ENCODE data around the gene FHIT. TPM values are rescaled to one million over a fixed set of nuclear protein-coding genes. Genes with fewer than 3 reads are reported as not detected.

The FHIT gene
- total RNA-seq, 4 donors from 2014 or later: 4.6 to 6.1 (median 5.7) TPM

- no peaks in the 10 kb centered on the region for H3K4me1 ChIP-seq
- WGBS: 86% methylated on average over 6 of the region's 6 CpGs
- intact Hi-C loops (cut with DNase I): no loop called here
Measured at GRCh38 chr3:59786374-59786773, 1464.9 kb downstream of the FHIT start.

GRCh38 chr3:59784164-59784563 is 1467.1 kb downstream of the FHIT start:
- Histone ChIP-seq H3K36me3 (no peaks in the 10 kb centered on the region), H3K27ac (replicated peaks in 1 of 4) (no peak overlapping the region), H3K9me3 (no peaks in the 10 kb centered on the region), H3K4me1 (no peaks in the 10 kb centered on the region), H3K4me3 (no peak overlapping the region), H3K27me3 (no peaks in the 10 kb centered on the region)
- no peak for DNase-seq (ENCODE audit: extremely low spot score)
- WGBS: 94% methylated on average over 1 of the region's 1 CpG
- no peak for TF ChIP-seq POLR2AphosphoS5 (IDR thresholded peaks at IDR 0.05)
- no peak for TF ChIP-seq POLR2A (IDR thresholded peaks at IDR 0.05; ENCODE audit: low read depth)
- TF ChIP-seq CTCF (IDR thresholded peaks at IDR 0.05): no peak
- TF ChIP-seq EP300 (IDR thresholded peaks at IDR 0.05): no peak
- intact Hi-C loops (cut with DNase I): no loop called here

More at GRCh38 chr3:59786374-59786773, 1464.9 kb downstream of the FHIT start:
- H3K27ac ChIP-seq (replicated peaks in 1 of 4): no peak overlapping the region
- no peaks in the 10 kb centered on the region for H3K27me3 ChIP-seq
- DNase-seq (ENCODE audit: extremely low spot score): no peak
- no peaks in the 10 kb centered on the region for H3K36me3 ChIP-seq
- no peak overlapping the region for H3K4me3 ChIP-seq
- H3K9me3 ChIP-seq: no peaks in the 10 kb centered on the region
- no peak for TF ChIP-seq POLR2A (IDR thresholded peaks at IDR 0.05; ENCODE audit: low read depth)
- no peak for TF ChIP-seq EP300 (IDR thresholded peaks at IDR 0.05)
- TF ChIP-seq CTCF (IDR thresholded peaks at IDR 0.05): no peak
- TF ChIP-seq POLR2AphosphoS5 (IDR thresholded peaks at IDR 0.05): no peak

- intact Hi-C loops (cut with DNase I): no loop called here
- H3K9me3 ChIP-seq: no peaks in the 10 kb centered on the region
- H3K4me1 ChIP-seq: no peaks in the 10 kb centered on the region
- H3K27me3 ChIP-seq: no peaks in the 10 kb centered on the region
- no peak for DNase-seq (ENCODE audit: extremely low spot score)
- H3K36me3 ChIP-seq: no peaks in the 10 kb centered on the region
- WGBS: 79% methylated on average over 3 of the region's 3 CpGs
- H3K27ac ChIP-seq (replicated peaks in 1 of 4): no peak overlapping the region
- TF ChIP-seq POLR2A (IDR thresholded peaks at IDR 0.05; ENCODE audit: low read depth) (no peak), EP300 (IDR thresholded peaks at IDR 0.05) (no peak), CTCF (IDR thresholded peaks at IDR 0.05) (no peak), POLR2AphosphoS5 (IDR thresholded peaks at IDR 0.05) (no peak)
- H3K4me3 ChIP-seq: no peak overlapping the region
Measured at GRCh38 chr3:59783468-59783988, 1467.7 kb downstream of the FHIT start.

GRCh38 chr3:59782664-59783063 is 1468.6 kb downstream of the FHIT start:
- H3K9me3 ChIP-seq: no peaks in the 10 kb centered on the region
- H3K27me3 ChIP-seq: no peaks in the 10 kb centered on the region
- no peak for TF ChIP-seq POLR2AphosphoS5 (IDR thresholded peaks at IDR 0.05)
- no peak for TF ChIP-seq EP300 (IDR thresholded peaks at IDR 0.05)
- no peak for TF ChIP-seq POLR2A (IDR thresholded peaks at IDR 0.05; ENCODE audit: low read depth)
- no peak for TF ChIP-seq CTCF (IDR thresholded peaks at IDR 0.05)
- no peak overlapping the region for H3K27ac ChIP-seq (replicated peaks in 1 of 4)
- no peaks in the 10 kb centered on the region for H3K4me1 ChIP-seq
- DNase-seq (ENCODE audit: extremely low spot score): no peak
- no peak overlapping the region for H3K4me3 ChIP-seq
- intact Hi-C loops (cut with DNase I): no loop called here
- no peaks in the 10 kb centered on the region for H3K36me3 ChIP-seq

- intact Hi-C loops (cut with DNase I): no loop called here
- WGBS: 100% methylated on average over 2 of the region's 2 CpGs
- DNase-seq (ENCODE audit: extremely low spot score): no peak
Measured at GRCh38 chr3:59780209-59780608, 1471.0 kb downstream of the FHIT start.

More at GRCh38 chr3:59780209-59780608, 1471.0 kb downstream of the FHIT start:
- H3K27me3 ChIP-seq: no peaks in the 10 kb centered on the region
- no peaks in the 10 kb centered on the region for H3K36me3 ChIP-seq
- H3K4me1 ChIP-seq: no peaks in the 10 kb centered on the region
- no peaks in the 10 kb centered on the region for H3K9me3 ChIP-seq
- no peak overlapping the region for H3K4me3 ChIP-seq
- H3K27ac ChIP-seq (replicated peaks in 1 of 4): no peak overlapping the region
- no peak for TF ChIP-seq CTCF (IDR thresholded peaks at IDR 0.05)
- TF ChIP-seq POLR2A (IDR thresholded peaks at IDR 0.05; ENCODE audit: low read depth): no peak
- TF ChIP-seq POLR2AphosphoS5 (IDR thresholded peaks at IDR 0.05): no peak
- no peak for TF ChIP-seq EP300 (IDR thresholded peaks at IDR 0.05)

All from esophagus muscularis mucosa (tissue), 4 donors.